SK-N-MC (cell line): ENCODE measurements around the gene AP4M1.

Experiments
- DNase-seq: peaks from one replicate; pipeline ENCODE4 v3.0.0-alpha.2; 2011; ENCODE audit warnings: low read depth, low spot score
- H3K27ac ChIP-seq: fragments of 200-600 bp; sonication (generic); 2 replicates; pipeline ENCODE4 v1.5.1; 2016; ENCODE audit warnings: mixed run types
- H3K36me3 ChIP-seq: fragments of 200-600 bp; sonication (generic); 2 replicates; pipeline ENCODE4 v1.6.1; 2017; ENCODE audit warnings: antibody characterized with exemption, low read length, mixed read lengths; ENCODE audit not compliant: insufficient read depth
- H3K4me3 ChIP-seq: fragments of 200-600 bp; sonication (generic); 2 replicates; pipeline ENCODE4 v1.5.1; 2016
- H3K9ac ChIP-seq: fragments of 200-600 bp; sonication (generic); 2 replicates; pipeline ENCODE4 v1.8.0; 2017; ENCODE audit warnings: mixed run types, mixed read lengths; ENCODE audit not compliant: insufficient read length
- H3K9me3 ChIP-seq: fragments of 200-600 bp; sonication (generic); 2 replicates; pipeline ENCODE4 v1.6.1; 2017; ENCODE audit warnings: low read depth, mild to moderate bottlenecking, antibody characterized with exemption, low read length, moderate library complexity, mixed read lengths
- EZH2 ChIP-seq: fragments of 200-600 bp; sonication (generic); IDR thresholded peaks from one replicate; pipeline ENCODE4 v1.6.1; 2017; ENCODE audit warnings: antibody characterized with exemption
- FOXP2 ChIP-seq: optimal IDR thresholded peaks from 2 replicates; pipeline ENCODE3; 2011; ENCODE audit warnings: mild to moderate bottlenecking, moderate library complexity; ENCODE audit not compliant: insufficient read depth; ENCODE audit errors: extremely low read length, control extremely low read depth
- POLR2AphosphoS5 ChIP-seq: IDR thresholded peaks from 2 replicates; pipeline ENCODE4 v1.6.1; 2012; ENCODE audit warnings: mild to moderate bottlenecking, low read depth, low read length, borderline replicate concordance

AP4M1 gene

DNA sequence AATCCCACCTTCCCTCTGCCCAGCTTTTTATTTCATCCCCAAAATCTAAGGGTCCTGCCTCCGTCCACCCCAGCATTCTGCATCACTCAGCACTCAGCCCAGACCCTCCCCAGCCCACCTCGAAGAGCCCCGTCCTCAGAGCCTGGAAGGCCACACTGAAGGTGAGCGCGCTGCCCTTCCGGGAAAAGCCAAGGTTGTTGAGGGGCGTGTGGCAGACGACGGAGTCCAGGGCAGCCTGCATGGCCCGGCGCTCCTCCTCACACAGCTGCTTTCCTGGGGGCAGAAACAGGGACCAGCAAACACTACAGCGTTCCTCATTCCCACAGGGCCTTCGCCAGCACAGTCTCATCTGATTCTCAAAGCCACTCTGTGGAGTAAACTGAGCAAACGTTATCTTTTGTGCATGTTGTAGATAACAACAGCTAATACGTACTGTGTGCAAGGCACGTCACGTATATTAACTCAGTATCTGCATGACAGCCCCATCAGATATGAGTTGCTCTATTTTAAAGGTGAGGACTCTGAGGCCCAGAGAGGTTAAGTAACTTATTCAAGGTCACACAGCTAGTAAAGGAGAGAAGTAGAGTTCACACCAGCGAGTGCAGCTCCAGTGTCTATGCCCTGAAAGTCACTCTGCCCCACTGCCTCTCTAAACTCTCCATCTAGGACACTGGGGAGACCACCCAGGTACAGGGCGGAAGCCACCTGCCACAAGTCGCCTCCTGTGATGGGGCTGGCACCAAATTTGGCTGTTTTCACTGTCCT is 54.3 kb downstream of the AP4M1 start:
- Histone ChIP-seq H3K9ac (no peak overlapping the region), H3K36me3 (peaks cover 32% of the 10 kb centered on the region; the same call in 1 of the 2 replicates), H3K4me3 (no peak overlapping the region), H3K27ac (0 out of 2 replicates have a peak overlapping the region, but pooled peaks have one; percentile 25), H3K9me3 (no peaks in the 10 kb centered on the region)
- DNase-seq = no peak
- no peak for TF ChIP-seq EZH2
- no peak for TF ChIP-seq POLR2AphosphoS5

DNA sequence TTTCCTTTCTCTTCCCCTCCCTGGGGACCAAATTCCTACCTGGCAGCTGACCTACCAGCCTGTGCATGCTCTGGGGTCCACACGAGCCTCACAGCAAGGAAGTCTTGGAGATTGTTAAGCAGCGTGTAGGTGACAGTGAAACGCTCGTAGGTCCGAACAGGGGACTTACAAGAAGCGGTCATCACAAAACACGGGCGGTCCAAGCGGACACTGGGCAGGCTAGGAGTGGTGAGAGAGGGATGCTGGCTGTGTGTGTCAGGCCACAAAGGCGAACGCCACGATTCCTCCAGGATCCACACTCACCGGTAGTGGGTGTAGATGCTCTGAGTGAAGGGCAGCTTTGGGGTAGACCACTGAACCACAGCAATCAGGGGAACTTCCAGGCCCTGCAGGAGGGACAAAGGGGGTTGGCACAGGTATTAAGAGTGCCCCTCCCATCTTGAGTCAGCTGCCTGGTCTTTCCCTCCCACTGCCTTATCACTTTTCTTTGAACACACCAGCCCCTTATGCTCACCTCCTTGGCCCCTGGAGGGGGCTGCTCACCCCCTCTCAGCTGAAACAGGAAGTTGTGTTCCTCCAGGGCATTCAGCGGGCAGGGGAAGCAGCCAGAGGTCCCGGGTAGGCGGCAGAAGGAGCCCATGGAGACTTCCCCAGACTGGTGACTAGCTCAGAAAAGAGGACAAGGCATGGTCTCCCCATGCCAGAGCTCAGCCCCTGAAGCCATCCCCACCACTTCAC is 55.1 kb downstream of the AP4M1 start:
- no peaks in the 10 kb centered on the region for H3K9me3 ChIP-seq
- DNase-seq = no peak
- H3K36me3 ChIP-seq = peaks cover 32% of the 10 kb centered on the region; the same call in 1 of the 2 replicates
- no peak overlapping the region for H3K27ac ChIP-seq
- H3K9ac ChIP-seq = no peak overlapping the region
- no peak overlapping the region for H3K4me3 ChIP-seq
- TF ChIP-seq EZH2 (no peak), POLR2AphosphoS5 (no peak), FOXP2 (no peak)

DNA sequence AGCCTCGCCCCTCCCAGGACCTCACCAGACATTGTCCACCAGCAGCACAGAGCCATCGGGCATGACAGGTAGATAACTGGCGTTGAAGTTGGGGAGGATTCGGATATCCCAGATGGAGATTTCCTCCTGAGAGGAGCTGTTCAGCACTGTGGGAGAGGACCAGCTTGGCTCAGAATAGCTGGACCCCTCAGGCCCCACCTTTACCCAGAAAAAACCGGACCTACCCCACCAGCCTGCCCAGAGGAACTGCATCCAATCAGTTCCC is 55.6 kb downstream of the AP4M1 start:
- Histone ChIP-seq H3K27ac (no peak overlapping the region), H3K9me3 (no peaks in the 10 kb centered on the region), H3K9ac (no peak overlapping the region), H3K36me3 (peaks cover 32% of the 10 kb centered on the region; the same call in 1 of the 2 replicates), H3K4me3 (peak overlapping the region; percentile 88; the same call in 1 of the 2 replicates)
- TF ChIP-seq POLR2AphosphoS5 = no peak
- no peak for TF ChIP-seq FOXP2
- no peak for TF ChIP-seq EZH2
- no peak for DNase-seq

DNA sequence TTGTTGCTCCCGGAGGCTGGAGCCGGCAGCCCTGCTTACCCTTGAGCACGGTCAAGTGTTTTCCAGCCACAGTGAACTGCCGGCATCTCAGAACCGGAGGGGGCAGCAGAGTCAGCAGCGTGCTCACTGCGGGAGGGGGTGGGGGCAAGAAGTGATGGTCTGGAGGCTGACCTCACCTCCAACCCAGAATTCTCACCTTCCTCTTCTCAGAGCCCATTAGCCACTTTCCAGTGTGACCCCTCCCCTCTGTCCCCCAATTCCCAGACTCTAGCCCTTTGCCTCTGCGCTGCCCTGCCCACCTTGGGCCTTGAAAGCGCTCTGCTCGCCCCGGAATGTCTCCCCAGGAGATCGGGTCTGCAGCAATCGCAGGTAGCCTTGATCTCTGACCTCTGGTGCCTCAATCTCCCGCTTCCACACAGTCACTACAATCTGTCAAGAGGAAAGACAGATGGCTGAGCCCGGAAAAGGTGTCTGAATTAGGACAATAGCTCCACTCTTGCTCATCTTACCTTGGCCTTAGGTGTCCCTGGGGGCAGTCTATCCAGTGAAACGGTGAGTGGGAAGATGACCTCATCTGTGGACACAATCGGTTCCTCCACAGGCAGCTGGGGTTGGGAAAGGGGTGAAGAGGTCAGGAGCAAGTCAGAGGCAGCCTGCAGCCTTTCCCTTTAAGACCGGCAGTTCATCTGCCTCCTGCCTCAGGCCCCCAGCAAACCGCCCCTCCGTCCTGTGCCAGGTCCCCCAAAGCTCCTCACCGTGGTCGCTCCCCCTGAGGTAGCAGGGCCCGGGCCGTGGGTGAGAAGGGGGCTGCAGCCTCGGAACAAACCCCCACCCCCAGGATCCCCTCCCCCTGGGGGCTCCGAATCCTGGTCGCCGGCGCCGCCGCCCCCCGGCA is 56.1 kb downstream of the AP4M1 start:
- Histone ChIP-seq H3K4me3 (peak overlapping the region; percentile 88), H3K9ac (peak overlapping the region; percentile 88), H3K9me3 (no peaks in the 10 kb centered on the region), H3K27ac (no peak overlapping the region), H3K36me3 (peaks cover 30% of the 10 kb centered on the region; the same call in 1 of the 2 replicates)
- no peak for DNase-seq
- no peak for TF ChIP-seq EZH2
- TF ChIP-seq FOXP2 = no peak
- no peak for TF ChIP-seq POLR2AphosphoS5
